HG02852 (cell line): ENCODE results near the gene ST3GAL3.

Experiments
- ATAC-seq: cut with Tn5 transposase; IDR thresholded peaks from one replicate; pipeline ENCODE4 v1.9.1; 2021; ENCODE audit warnings: mild to moderate bottlenecking, moderate library complexity; ENCODE audit not compliant: unreplicated experiment

The ST3GAL3 gene

DNA sequence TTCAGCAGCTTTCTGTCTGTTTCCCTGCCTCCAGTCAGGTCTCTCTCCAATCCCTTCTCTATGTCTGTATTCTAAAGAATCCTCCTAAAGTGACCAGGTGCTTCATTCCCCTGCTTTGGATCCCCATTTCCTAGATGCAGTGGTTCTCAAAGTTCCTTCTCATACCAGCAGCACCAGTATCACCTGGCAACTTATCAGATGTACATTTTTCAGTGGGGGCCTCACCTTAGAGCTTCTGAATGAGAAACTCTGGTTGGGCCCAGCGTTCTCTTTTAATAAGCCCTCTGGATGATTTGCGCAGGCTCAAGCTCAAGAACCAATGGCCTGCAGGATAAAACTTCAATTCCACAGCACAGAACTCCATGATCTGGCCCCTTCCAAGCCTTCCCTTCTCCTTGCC, 200.9 kb downstream of the ST3GAL3 start:
- no peak for ATAC-seq

DNA sequence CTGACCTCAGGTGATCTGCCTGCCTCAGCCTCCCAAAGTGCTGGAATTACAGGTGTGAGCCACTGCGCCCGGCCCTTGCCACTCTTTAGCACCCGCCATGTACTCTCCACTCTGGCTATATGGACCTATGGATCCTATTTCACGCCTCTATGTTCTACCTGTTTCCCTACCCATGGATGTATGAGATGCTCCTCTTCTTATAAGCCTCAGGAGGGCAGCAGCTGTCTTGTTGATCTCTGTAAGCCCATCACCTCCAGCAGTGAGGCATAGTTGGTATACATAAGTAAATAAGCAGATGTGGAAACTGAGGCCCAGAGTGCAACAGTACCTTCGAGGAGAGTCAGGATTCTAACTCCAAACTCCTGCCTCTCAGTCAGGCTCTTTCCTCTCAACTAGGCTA, 201.5 kb downstream of the ST3GAL3 start:
- no peak for ATAC-seq

DNA sequence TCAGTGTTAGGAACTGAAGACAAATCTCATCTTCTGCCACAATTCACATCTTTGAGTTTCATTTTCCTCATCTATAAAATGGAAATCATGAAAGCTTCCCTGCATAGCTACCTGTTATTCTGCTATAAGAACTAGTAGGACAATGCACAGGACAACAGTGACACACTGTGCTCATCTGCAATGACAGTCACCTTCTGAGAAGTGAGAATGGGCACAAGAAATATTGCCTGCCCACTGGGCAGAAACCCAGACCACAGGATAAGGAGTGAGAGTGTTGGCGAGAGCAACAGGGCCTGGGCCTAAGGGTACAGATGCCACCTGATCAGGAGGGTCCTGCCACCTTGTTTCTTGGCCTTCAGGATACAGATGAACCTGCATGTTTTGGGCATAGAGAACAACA, 203.0 kb downstream of the ST3GAL3 start:
- ATAC-seq: no peak

GRCh38 chr1:43912607-43913006, 205.3 kb downstream of the ST3GAL3 start:
- ATAC-seq: no peak

- ATAC-seq: no peak
Measured at GRCh38 chr1:43913051-43913501, 205.7 kb downstream of the ST3GAL3 start.

- no peak for ATAC-seq
Measured at GRCh38 chr1:43913666-43914360, 206.5 kb downstream of the ST3GAL3 start.

DNA sequence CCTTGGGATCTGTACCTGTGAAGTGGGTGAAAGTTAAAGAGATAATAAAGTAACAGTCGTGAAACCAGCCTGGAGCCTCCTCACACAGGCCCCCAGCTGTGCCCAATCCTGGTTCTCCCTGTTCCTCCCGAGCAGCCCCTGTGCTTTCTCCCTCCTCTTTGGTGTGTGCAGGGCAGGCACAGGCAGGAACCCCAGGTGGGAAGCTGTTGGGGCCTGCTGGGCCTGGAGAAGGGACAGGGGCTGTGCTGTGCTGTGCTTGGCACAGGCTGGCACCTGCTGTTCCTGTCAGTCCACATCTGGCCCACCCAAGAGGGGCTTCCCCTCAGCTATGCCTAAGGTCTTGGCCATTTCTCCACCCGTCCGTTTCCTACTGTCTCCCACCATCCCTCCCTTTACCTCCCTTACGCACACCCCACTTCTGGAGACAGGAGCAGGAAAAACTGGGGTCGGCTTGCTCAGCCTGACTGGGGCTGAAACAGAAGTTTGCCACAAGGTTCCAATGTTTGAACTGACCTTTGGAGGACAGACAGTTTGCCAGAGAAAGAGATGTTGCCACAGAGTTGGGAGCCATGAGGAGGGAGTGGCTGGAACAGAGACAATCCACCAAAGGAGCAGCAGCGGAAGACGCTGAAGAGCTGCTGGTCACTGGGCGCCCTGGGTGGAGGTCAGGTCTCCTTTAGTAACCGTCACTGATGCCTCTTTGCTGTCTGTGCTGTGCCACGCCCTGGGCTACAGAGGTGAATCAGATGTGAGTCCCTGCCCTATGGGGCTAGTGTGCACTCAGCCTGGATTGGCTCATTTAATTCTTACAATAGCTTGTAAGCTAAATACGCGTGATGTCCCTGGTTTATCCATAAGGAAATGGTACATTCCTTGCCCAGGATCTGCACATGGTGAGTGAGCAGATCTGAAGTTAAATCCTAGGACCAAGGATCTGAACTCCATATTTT, 207.5 kb downstream of the ST3GAL3 start:
- no peak for ATAC-seq

- no peak for ATAC-seq
Measured at GRCh38 chr1:43919906-43920305, 212.6 kb downstream of the ST3GAL3 start.

GRCh38 chr1:43921022-43921421, 213.7 kb downstream of the ST3GAL3 start:
- ATAC-seq: no peak

GRCh38 chr1:43924516-43924915, 217.2 kb downstream of the ST3GAL3 start:
- no peak for ATAC-seq

DNA sequence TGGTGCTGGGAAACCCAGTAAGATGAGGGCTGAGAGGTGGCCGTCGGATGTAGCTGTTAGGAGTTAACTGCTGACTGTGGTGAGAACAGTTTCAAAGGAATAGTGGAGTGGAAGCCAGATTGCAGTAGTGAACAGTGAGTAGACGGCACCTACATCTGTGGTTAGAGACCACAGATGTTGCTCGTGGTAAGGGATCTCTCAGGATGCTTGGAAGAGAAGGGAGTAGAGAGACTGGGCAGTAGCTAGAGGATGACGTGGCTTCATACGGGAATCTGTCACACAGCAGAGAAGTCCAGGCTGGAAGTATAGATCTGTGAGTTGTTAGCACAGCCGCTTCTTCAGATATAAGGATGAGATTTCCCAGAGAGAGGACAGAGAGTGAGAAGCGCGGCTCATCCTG, 218.5 kb downstream of the ST3GAL3 start:
- ATAC-seq: no peak

DNA sequence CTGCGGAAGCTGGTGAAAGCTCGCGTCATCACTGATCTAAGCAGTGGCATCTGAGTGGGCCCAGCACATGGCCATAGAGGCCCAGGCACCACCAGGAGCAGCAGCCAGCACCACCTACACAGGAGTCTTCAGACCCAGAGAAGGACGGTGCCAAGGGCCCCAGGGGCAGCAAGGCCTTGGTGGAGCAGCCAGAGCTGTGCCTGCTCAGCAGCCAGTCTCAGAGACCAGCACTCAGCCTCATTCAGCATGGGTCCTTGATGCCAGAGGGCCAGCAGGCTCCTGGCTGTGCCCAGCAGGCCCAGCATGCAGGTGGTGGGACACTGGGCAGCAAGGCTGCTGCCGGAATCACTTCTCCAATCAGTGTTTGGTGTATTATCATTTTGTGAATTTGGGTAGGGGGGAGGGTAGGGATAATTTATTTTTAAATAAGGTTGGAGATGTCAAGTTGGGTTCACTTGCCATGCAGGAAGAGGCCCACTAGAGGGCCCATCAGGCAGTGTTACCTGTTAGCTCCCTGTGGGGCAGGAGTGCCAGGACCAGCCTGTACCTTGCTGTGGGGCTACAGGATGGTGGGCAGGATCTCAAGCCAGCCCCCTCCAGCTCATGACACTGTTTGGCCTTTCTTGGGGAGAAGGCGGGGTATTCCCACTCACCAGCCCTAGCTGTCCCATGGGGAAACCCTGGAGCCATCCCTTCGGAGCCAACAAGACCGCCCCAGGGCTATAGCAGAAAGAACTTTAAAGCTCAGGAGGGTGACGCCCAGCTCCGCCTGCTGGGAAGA, 223.0 kb downstream of the ST3GAL3 start:
- no peak for ATAC-seq

DNA sequence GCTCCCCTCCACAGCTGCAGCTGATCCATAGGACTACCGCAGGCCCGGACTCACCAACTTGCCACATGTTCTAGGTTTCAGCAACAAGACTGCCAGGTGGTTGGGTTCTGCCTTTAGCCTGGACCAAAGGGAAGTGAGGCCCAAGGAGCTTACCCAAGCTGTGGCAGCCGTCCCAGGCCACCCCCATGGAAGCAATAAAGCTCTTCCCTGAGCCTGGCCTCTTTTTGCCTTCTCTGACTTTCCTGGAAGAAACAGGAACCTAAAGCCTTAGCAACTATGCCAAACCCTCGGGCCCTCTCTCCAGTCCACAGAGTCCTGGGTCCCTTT, 223.6 kb downstream of the ST3GAL3 start:
- ATAC-seq: no peak

- ATAC-seq: no peak
Measured at GRCh38 chr1:43931711-43932660, 224.7 kb downstream of the ST3GAL3 start.

GRCh38 chr1:43932786-43933385, 225.6 kb downstream of the ST3GAL3 start:
- ATAC-seq: no peak

- no peak for ATAC-seq
Measured at GRCh38 chr1:43933386-43934100, 226.2 kb downstream of the ST3GAL3 start, which contains the start of gene ARTN. Gene ARTN (plus strand): TSS chr1:43933801. CDS start chr1:43935657, 1,856 bp downstream.

- no peak for ATAC-seq
Measured at GRCh38 chr1:43934101-43934985, 227.0 kb downstream of the ST3GAL3 start.

- ATAC-seq: no peak
Measured at GRCh38 chr1:43934986-43935324, 227.6 kb downstream of the ST3GAL3 start.
